Activated CD8-positive, alpha-beta memory T cell treated with anti-CD3 and anti-CD28 coated beads for 48 hours (primary cell): ENCODE results near the gene MGAT1.

Source experiments
- DNase-seq, 3 experiments: peaks; one replicate each; pipeline ENCODE4 v3.0.0-alpha.2; 2020; ENCODE audit warnings: low read depth in 2 of 3, low spot score in 2 of 3

Gene MGAT1

DNA sequence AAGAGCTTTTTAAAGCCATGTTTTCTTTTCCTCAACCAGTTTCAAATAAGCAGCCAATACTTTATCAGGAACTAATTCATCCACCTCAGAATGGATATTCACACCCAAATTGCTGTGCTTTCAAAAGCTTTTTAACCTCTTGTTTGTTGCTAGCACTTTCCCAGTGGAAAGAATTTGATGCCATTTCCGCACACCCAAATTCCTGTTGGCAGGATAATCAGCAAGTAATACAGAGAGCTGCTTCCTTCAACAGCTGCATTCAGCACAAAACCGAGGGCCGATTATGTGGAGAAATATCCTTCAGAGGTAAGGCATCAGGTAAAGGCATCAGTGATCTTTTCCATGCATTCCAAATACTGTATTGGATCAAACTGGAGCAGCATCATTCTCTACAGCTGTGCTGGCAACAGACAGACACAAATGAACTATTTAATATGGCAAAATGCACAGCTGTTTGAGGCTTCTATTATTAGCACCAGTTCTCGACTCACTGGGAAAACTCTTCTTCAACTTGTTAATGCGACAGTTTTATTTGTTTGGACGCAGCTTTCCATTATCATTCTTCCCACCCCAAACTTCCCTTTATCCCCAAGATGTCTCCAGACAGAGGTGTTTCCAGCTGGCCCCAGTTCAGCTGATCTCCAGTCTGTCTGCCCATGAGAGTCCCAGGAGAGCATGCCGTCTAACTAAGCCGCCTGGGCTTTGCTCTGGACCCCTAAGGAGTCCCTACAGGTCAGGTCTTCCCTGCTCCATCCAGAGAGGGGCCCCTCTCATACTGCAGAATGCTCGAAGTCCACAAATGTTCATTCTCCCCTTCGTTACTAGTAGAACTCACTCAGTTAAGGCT is 22.2 kb upstream of the MGAT1 start:
- no peak for DNase-seq

DNA sequence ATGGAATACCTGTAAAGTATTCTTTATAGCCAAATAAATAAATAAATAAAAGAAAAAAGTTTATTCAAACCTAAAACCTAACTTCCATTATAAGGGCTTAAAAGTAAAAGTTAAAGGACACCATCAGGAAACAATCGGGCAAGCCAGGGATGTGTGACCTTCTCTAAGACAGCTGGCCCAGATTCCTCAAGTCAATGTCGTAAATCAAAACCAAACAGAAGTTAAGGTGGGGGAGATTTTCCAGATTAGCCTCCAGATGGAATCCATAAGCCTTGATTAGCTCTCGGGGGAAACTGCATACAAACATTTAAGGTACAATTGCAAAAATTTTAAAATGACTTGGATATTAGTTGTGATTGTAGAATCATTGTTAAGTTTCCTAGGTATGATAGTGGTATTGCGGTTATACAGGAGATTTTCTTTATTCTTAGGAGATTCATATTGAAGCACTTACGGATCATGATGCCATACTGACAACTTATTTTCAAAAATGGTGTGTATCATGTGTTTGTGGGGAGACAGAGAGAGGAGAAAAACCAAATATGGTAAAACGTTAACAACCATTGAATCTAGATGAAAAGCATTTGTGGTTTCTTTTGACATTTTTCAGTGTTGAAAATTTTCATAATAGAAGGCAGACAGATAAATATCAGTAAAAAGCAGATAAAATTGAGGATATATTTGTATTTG is 21.5 kb upstream of the MGAT1 start:
- no peak for DNase-seq

DNA sequence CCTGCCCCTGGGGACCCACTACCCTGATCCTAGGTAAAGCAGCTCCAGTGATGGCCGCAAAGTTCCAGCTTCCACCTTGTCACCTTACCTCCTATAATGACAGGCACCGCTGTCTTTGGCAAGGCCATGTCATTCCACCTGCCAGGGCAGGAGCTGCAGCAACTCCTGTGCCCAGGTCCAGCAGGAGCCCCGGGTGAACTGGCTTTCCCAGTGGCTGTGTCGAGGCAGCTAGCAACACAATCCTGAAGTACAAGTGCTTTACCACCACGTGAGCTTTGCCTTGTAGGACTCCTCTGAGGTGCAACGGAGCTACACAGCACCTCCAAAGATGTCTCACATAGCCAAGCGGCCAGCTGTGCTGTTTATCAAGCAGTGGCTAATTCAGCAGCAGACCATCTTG is 20.7 kb upstream of the MGAT1 start:
- DNase-seq = no peak

DNA sequence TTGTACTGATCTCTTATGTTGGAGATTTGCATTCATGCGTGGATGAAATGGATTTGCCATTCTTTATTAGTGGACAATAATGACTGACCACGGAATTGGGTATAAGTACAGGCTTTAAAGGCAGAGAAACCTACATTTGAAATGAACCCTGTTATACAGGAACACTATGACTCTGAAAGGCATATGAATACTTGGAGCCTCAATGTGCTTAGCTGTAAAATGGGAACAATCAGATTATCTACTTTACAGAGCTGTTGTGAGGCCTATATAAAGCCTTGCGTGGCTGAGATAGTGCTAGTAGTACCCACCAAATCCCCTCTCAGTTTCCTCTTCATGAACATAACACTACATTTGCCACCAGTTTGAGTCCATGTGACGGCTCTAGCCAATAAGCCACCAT is 18.9 kb upstream of the MGAT1 start:
- no peak for DNase-seq

DNA sequence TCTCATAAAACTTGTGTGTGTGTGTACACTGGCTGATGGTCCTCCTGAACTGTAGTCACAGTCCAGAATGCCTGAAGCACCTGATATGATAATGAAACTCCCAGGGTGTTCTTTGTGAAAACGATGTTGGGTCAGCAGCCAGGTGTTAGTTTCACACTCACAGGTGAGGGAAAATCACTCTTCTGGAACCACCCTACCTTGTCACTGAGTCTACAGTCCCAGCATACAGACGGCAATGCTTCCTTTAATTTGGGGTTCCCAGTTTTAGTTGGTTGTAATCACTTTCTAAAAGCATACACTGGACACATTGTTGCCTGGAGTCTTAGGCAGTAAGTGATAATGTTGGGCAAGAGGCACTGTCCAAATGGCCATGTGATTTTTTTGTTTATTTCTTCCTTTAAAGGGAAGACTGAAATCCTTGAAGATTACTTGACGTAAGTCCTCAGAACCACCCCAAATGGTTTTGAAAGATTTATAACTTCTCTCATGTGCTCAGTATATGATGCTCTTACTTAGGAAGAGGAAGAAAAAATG is 18.2 kb upstream of the MGAT1 start:
- DNase-seq = no peak

DNA sequence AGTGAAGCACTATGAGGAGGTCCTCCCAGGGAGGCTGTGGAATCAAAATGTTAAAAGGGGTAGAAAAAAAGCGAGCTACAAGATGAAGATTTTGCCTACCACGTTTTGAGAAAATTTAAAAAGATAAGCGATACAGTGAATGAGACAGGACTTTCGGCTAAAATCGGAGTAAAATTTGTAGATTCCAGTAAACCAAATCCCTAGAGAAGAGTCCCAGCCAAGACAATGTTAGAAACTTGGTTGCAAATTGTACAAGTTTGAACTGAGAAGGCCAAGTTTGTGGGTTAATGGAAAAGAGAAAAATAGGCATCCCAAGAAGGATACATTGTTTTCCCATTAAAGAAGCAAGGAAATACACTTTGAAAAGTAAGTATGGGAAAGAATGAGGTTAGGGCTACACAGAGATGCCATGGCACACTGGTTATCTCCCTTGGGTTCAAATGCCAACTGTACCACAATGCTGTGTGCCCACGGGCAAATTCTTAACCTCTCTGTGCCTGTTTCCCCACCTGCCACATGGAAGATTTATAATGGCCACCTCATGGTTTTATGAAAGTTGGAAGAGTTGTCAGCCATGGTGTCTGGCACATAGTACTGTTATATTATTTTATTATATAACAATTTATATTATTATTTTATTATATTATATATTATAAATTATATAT is 16.2 kb upstream of the MGAT1 start:
- no peak for DNase-seq

DNA sequence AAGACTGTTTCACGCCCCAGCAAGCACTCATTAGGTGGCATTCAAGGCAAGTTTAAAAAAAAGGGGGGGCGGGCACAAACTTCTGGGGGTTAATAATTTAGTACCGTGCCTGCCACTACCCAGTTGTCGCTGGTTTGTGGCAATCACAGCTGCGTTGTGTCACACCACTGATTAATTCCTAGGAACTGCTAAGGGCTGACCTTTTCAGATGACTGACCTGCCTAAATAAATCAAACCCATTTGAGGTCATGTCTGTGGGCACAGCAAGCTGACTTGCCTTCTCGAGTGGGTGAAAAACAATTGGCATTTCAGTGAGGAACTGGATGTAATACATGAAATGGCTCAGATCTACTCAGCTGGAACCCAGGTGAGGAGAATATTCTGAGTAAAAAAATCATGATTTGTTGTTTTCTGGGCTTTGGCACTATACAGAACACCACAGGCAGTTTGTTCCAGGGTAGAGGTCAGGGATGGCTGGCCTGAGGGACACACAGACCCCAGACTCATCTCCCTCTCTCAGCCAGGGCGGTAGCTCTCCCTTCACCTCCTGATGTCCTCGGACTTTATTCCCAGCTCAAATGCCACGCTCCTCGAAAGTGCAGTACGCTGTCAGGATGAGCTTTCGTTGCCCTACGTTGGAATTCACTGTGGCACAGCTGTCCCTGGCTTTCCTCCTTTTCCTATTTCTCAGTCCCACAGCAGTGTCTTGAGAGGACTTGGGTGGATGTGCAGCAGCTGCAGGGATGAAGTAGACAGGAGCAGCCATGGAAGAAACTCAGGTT is 15.5 kb upstream of the MGAT1 start:
- no peak for DNase-seq

DNA sequence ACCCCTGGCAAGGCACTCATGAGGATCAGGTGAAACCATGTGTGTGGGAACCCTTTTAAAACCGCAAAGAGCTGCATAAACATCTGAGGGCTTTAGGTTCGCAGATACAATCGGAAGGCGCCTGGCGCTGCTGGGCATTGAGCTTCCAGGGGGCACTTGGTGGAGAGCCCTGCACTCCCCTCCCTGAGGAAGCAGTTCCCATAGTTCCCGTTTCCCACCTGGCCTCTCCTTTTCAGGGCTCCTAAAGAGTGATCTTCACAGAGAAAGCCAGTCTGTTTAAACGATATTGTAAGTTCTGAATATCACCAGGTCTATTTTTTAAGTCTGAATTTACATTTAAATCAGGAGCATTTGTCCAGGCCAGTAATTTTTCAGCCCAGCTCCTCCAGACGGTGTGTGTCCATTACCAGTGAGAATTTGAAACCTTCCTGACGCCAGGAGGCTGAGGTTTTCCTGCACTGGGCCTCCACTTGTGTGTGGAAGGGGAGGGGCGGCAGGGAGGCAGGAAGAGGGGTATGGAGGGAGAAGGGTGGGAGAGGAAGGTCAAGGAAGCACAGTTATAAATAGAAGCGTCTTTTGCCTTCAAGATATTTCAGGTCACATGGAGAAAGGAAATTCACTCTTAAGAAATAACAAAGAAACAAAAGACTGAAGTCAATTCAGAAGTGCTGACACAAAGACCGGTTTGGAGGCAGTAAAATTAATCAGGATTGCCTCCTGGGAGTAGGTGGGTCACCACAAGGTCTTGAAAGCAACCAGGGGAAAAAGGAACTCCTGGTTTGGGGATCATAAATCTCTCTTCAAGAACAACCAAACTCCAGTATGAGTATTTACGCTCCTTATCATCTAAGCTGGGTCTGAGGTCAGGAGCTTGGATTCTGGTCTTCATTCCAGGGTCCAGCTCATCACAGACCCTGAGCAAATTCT is 14.3 kb upstream of the MGAT1 start:
- no peak for DNase-seq

DNA sequence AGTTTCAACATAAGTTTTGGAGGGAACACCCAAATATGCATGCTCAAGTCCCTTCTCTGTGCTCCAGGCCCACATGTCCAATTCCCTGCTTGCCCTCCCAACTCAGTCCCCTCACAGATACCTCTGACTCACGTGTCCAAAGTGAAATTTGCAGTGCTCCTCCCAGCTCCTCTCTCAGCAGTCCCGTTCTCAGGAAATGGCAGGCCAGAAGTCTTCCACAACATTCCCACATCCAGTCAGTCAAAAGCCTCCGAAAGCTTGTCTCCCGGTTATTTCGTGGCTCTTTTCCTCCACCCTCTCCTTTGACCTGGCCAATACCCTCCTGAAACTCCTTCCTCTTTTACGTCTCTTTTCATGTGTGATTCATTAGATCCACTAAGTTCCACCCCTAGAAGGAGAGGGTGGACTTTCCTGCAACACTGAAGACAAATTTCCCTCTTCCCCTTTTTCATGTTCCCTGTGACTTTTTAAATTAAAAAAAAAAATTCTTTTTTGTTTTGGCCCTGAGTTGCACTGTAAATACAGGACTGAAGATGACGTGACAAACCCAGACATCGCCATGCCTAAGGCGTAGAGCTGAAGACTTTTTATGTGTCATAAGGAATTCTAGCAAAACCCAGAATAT is 12.8 kb upstream of the MGAT1 start:
- no peak for DNase-seq

DNA sequence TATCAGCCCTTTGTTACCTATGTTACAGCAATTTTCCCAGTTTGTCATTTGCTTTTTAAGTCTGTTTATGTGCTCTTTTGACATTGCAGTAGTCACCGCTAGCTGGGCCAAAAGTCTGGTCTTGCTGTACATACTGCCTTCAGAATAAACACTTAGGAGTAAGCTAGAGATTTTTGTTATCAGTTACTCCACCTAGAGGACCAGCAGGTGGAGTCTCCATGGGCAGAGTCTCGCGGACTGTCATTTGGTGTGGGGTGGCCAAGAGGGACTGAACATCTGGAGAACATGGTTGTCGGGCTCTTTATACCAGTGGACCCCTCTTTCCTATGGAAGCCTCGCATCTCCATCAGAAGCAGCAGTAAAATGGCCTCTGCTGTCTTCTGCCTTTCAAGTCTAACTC is 10.8 kb upstream of the MGAT1 start:
- no peak for DNase-seq

DNA sequence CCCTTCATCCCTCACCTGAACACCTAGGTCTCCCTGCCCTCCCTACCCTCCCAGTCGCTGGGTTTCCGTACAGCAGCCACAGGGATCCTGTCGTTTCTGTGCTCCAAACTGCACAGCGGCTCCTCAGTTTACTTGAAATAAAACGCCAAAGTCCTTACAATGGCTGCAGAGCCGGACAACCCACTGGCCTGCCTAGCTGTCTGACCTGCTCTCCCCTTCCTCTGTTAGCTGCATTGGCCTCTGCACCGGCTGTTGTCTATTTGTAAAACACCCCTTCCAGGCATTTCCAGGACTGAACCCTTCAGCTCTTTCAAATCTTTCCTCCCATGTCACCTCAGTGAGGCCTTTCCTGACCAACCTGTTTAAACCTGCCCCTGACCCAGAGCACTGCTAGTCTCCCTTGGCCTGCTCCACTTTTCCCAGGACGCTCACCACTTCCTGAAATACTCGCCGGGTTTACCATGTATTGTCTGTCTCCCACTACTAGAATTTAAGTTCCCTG is 9.1 kb upstream of the MGAT1 start:
- no peak for DNase-seq

DNA sequence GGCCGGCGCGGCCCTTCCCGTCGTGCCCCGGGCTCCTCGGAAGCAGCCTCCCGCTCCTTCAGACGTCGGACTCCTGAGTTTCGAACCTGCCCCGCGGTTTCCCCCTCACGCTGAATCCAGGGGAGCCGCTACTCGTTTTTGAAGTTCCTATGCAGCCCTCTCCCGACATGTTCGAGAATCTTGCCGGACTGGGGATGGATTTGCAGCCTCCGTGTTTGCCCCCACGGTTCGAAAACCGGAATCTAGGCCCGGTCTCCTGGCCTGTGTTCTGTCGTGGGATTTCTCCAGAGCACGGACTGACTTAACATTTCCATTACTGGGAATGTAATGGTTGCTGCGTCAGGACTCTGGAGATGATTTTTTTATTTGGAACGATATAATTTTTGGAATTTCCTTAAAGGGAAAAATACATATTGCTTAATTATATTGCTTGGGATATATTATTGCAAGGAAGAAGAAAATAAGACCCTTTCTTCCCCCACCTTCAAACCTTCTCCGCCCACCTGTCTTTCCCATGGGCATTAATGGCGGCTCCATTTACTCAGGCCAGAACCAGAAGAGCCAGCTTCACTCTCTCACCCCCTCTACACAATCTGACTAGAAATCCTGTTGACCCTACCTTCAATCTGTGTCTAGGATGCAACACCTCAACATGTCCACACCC is 8.5 kb upstream of the MGAT1 start:
- DNase-seq = peak in 1 of 3 experiments; percentile 51

DNA sequence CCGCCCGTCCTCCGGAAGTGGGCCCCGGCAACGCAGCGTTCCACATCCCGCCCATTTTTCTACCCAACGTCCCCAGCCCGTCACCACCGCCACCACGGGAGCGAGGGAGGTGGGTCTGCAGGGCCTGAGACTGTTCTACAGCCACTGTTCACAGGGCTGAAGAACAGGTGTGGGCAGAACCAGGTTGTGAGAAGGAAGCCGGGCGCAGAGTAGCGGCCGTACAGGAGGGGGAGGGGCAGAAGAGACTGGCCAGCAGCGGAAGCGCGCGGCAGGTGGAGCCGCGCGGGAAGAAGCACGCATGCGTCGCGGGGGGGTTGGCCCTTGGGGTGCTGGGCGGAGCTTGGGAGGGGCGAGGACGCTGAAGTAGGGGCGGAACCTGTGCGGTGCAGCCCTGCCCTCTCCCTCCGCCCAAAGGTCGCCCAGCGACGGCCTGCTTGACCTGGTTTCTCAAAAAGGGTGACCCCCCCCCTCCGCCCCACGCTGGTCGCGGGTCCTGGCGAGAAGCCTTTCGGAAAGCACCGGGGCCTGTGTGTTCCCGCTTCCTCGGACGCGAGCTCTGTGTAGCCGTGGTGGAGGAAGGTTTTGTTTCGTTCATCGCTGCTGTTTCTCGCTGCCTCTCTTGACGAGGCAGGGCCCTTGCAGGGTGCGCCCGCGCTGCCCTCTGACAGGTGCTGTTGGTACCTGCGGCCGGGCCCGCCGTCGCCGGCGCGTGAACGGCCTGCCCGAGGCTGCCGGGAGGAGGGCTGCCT is 7.8 kb upstream of the MGAT1 start:
- peak; percentile 90 to 94 (median 91) for DNase-seq

DNA sequence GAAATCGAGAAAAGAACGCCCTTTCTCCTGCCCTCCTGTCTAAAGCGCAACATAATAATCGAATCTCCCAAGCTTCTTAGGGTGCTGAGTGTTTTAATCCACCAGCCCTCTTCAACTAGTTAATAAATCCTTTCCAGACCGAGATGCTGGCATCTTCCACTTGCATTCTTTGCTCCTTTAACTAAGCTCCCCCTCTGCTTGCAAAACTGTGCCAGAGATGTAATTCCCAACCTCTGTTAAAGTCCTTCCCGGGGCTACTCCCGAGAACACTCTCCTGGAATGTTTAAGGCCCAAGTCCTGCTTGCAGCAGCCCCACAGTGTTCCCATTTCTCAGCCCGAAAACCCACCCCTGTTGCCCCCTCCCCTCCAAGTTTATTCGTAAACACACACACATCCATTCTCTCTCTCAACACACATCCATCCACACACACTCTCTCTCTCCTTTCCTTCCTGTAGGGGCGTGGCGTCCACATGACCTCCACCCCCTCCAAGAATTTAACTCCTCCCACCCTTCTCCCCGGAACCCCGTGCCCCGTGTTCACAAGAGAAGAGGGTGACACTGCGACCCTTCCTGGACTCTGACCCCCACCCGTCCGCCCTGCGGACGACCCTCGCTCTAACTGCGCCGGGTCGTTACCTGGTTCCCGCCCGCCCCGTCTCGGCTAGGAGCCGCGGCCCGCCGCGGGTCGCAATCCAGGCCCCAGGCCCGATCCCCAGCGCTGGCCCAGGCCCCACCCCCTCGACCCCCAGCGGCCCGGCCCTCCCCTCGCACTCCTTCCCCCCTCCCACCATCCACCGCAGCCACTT is 7.0 kb upstream of the MGAT1 start:
- peak in 1 of 3 experiments; percentile 70 for DNase-seq

DNA sequence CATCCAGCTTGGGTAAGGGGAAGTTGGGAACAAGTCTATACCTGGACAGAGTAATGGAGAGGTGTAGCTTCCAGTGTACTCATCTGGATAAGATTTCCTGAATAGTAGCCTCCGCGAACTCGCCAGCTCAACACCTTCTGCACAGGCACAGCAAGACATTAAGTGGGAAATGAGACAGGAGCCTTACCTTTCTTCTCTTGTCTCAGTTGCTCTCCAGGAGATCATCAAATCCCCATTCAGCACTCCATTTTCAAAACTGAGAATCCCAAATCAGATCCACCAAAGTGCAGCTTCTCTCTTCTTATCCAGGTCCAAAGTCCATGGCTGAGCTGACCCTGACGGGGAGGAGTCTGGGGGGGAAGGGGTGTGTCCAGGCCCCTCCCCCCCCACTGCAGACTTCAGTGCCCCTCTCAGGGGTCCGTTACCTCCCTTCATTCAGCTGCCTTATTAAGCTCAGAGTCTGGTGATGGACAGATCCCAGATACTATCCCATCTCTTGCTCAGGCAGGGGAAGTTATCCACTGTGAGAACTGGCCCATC is 5.9 kb upstream of the MGAT1 start:
- DNase-seq = no peak

DNA sequence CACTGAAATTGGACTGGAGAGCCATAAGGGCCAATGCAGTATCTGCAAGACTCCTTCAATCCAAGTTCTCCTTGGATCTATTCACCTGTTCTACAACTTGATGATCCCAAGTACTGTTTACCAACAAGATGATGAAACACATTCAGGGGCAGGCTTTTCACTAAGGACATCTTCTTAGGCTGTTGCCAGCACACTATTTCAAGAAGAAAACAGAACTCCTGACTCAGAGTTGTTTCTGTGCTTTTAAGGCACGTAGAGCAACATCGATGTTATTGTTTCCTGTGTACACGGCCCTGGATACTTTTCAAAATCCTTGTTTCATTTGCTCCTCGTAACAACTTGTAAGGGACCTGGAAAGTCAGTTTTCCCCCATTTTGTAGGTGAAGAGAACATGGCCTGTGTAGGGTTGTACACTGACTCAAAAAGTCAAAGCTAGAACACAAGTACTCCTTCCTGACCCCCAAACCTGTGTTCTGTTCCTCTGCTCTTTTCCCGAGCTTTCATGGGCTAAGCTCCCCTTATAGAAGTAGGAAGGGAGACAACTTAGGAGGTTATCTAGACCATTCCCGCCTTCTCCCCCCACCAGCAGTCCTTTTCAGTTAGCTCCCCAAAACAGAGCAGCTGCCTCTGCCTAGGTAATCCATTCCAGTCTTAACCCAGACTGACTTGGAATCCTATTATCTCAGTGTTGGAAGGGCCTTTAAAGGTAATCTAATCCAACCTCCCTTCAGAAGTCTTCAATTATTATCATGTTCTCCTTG is 5.2 kb upstream of the MGAT1 start:
- DNase-seq = no peak
